Keratinocyte (primary cell): Measurements from ENCODE around the gene OR1I1. TPM values are rescaled to one million over a fixed set of nuclear protein-coding genes. Genes with fewer than 3 reads are reported as not detected.
A peak's percentile ranks its signal among the peaks of the same experiment; 100 is the strongest.

ENCODE experiments used
- DNase-seq: peaks from one replicate; pipeline ENCODE4 v3.0.0-alpha.2; 2011; ENCODE audit warnings: low read depth, missing footprints, low spot score
- FAIRE-seq: peaks from 2 replicates; lab custom pipeline; 2011; peaks lifted over from hg19 to GRCh38; lab: Jason Lieb, UNC
- H2AFZ ChIP-seq: 2 replicates; pipeline ENCODE4 v1.6.0; 2012; ENCODE audit warnings: low read length, control low read depth, inconsistent platforms; ENCODE audit not compliant: control insufficient read depth
- H3K27ac ChIP-seq: 2 replicates; pipeline ENCODE4 v1.5.1; 2011; ENCODE audit warnings: low read length; ENCODE audit not compliant: control insufficient read depth, insufficient read depth
- H3K27me3 ChIP-seq: 3 replicates; pipeline ENCODE4 v1.6.0; 2011; ENCODE audit warnings: low read length; ENCODE audit not compliant: control insufficient read depth, insufficient read depth; ENCODE audit errors: extremely low read depth
- H3K36me3 ChIP-seq, 2 experiments: 2 replicates in 1 of 2; 3 replicates in 1 of 2; pipeline ENCODE4 v1.5.1; 2011; ENCODE audit warnings: low read length in 2 of 2, mild to moderate bottlenecking in 1 of 2; ENCODE audit not compliant: control insufficient read depth in 2 of 2, insufficient read depth in 2 of 2; ENCODE audit errors: extremely low read depth in 1 of 2
- H3K4me1 ChIP-seq: 3 replicates; pipeline ENCODE4 v1.5.1; 2011; ENCODE audit warnings: low read length; ENCODE audit not compliant: control insufficient read depth, insufficient read depth; ENCODE audit errors: extremely low read depth
- H3K4me2 ChIP-seq: 3 replicates; pipeline ENCODE4 v1.6.0; 2011; ENCODE audit warnings: low read depth, low read length; ENCODE audit not compliant: control insufficient read depth, insufficient read depth; ENCODE audit errors: extremely low read depth
- H3K4me3 ChIP-seq, 3 experiments: fragments of 200-600 bp in 1 of 3; sonication (generic) in 1 of 3; 2 replicates in 2 of 3; 3 replicates in 1 of 3; pipeline ENCODE4 v1.5.1; 2011 to 2016; ENCODE audit warnings: low read length in 3 of 3, mild to moderate bottlenecking in 3 of 3, control low read depth in 2 of 3, inconsistent platforms in 1 of 3, low read depth in 1 of 3, mixed read lengths in 1 of 3, mixed run types in 1 of 3, moderate library complexity in 1 of 3; ENCODE audit not compliant: control insufficient read depth in 2 of 3, insufficient read depth in 2 of 3; ENCODE audit errors: extremely low read depth in 1 of 3
- H3K79me2 ChIP-seq: 2 replicates; pipeline ENCODE4 v1.6.0; 2012; ENCODE audit warnings: low read length; ENCODE audit not compliant: control insufficient read depth, insufficient read depth
- H3K9ac ChIP-seq: 3 replicates; pipeline ENCODE4 v1.6.0; 2011; ENCODE audit warnings: low read length; ENCODE audit not compliant: control insufficient read depth, insufficient read depth; ENCODE audit errors: extremely low read depth
- H3K9me1 ChIP-seq: 3 replicates; pipeline ENCODE4 v1.6.0; 2011; ENCODE audit warnings: low read length; ENCODE audit not compliant: control insufficient read depth, insufficient read depth; ENCODE audit errors: extremely low read depth
- H3K9me3 ChIP-seq: 2 replicates; pipeline ENCODE4 v1.5.1; 2012; ENCODE audit warnings: low read depth, low read length; ENCODE audit not compliant: control insufficient read depth
- H4K20me1 ChIP-seq: 3 replicates; pipeline ENCODE4 v1.6.0; 2011; ENCODE audit warnings: low read length; ENCODE audit not compliant: control insufficient read depth, insufficient read depth; ENCODE audit errors: extremely low read depth
- CTCF ChIP-seq, 3 experiments: IDR thresholded peaks in 1 of 3; conservative IDR thresholded peaks in 1 of 3; optimal IDR thresholded peaks in 1 of 3; 2 replicates in 2 of 3; 3 replicates in 1 of 3; pipeline versions ENCODE3 to v1.5.1; 2011; ENCODE audit warnings: low read length in 3 of 3, mild to moderate bottlenecking in 3 of 3, moderate library complexity in 2 of 3, control low read depth in 1 of 3, inconsistent platforms in 1 of 3; ENCODE audit not compliant: insufficient read depth in 2 of 3; ENCODE audit errors: extremely low read depth in 1 of 3
- EZH2 ChIP-seq: IDR thresholded peaks from one replicate; pipeline ENCODE4 v1.6.1; 2012; ENCODE audit warnings: inconsistent platforms, mild to moderate bottlenecking, low read length, moderate library complexity
- dilution Hi-C: fragments of 300-500 bp; cut with MboI; formaldehyde crosslinking; loops from one replicate; pipeline ENCODE4 v1.7.0; 2020; ENCODE audit warnings: low sequenced_read_pairs; ENCODE audit not compliant: extremely low pct_ligation_motif_present
- polyA plus RNA-seq, 5 experiments: library from polyadenylated mRNA; depleted of rRNA in 3 of 5; stranded (reverse) in 3 of 5; stranded (forward) in 1 of 5; unstranded in 1 of 5; fragments of >200 nt; gene quantifications; 1 replicate in 1 of 5; 2 replicates in 3 of 5; 3 replicates in 1 of 5; pipeline versions ENCODE4 v1.2.1 to v1.2.3, GENCODE V29; 2011 to 2012; ENCODE audit warnings: missing spikeins in 2 of 5, low read depth in 1 of 5, low replicate concordance in 1 of 5

The OR1I1 gene
- polyA plus RNA-seq, 1 donor (not counting 4 experiments of a cell fraction or from before 2014, with no cell fraction given): not detected

GRCh38 chr19:15072930-15073647, 8.9 kb upstream of the OR1I1 start:
- Histone ChIP-seq H3K4me1 (peaks cover 26% of the 10 kb centered on the region), H3K79me2 (no peaks in the 10 kb centered on the region), H3K4me2 (peak overlapping the region; percentile 11), H3K9me1 (no peaks in the 10 kb centered on the region), H3K36me3 (no peaks in the 10 kb centered on the region), H3K9me3 (no peaks in the 10 kb centered on the region), H3K4me3 (no peak overlapping the region), H3K27ac (peak overlapping the region; percentile 49), H3K9ac (peak overlapping the region; percentile 41), H3K27me3 (no peaks in the 10 kb centered on the region), H2AFZ (peak overlapping the region; percentile 51), H4K20me1 (no peaks in the 10 kb centered on the region)
- DNase-seq: peak; percentile 84
- dilution Hi-C loops: no loop called here
- no peak for TF ChIP-seq EZH2
- TF ChIP-seq CTCF (optimal IDR thresholded peaks at IDR 0.05 in 1 of 3, IDR thresholded peaks at IDR 0.05 in 1 of 3, conservative IDR thresholded peaks at IDR 0.05 in 1 of 3; ENCODE audit: extremely low read depth in 1 of 3, insufficient read depth in 2 of 3, low read length in 3 of 3): no peak
- FAIRE-seq: peak; percentile 97

GRCh38 chr19:15074371-15074770, 7.6 kb upstream of the OR1I1 start:
- Histone ChIP-seq H3K4me3 (no peak overlapping the region), H3K27me3 (no peaks in the 10 kb centered on the region), H2AFZ (no peak overlapping the region), H3K9ac (no peak overlapping the region), H3K27ac (no peak overlapping the region), H3K79me2 (no peaks in the 10 kb centered on the region), H3K4me2 (peak overlapping the region; percentile 22), H3K36me3 (no peaks in the 10 kb centered on the region), H3K4me1 (peaks cover 26% of the 10 kb centered on the region), H3K9me3 (no peaks in the 10 kb centered on the region), H3K9me1 (no peaks in the 10 kb centered on the region), H4K20me1 (no peaks in the 10 kb centered on the region)
- DNase-seq: no peak
- FAIRE-seq: no peak
- TF ChIP-seq CTCF (optimal IDR thresholded peaks at IDR 0.05 in 1 of 3, IDR thresholded peaks at IDR 0.05 in 1 of 3, conservative IDR thresholded peaks at IDR 0.05 in 1 of 3; ENCODE audit: extremely low read depth in 1 of 3, insufficient read depth in 2 of 3, low read length in 3 of 3) (no peak), EZH2 (no peak)
- dilution Hi-C loops: no loop called here
